Limb (tissue), 2 donors: ENCODE results near the gene MCF2L2.
"Not testable (repeated sequence)": the region's sequence is repeated elsewhere in the genome, so short reads cannot be mapped to it uniquely, and the experiment has no call there.

Experiments used
- DNase-seq, 2 donors: peaks; one replicate each; pipeline ENCODE4 v3.0.0-alpha.2; 2016; ENCODE audit errors: extremely low spot score in 2 of 2

MCF2L2 gene

DNA sequence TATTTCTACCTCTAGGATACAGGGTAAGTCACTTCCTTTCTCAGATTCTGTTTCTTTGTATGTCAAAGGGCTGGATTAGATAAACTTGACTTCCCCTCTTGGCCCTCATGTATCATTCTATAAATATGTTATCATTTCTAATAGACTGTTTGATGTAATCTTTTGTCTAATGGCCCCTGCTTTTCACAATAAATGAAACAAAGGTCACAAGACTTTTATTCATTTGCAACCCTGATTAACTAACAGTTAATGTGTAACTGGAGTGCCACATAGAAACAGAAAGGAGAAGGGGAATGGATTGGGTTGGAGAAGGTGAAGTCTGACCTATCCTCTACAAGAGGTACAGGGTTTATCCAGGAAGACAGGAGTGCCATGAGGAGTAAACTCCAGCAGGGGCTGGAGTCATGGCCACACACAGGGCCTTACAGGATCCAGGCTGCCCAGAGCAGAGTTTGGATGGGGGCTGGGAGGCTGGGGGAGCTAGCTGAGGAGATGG lies 183.4 kb downstream of the MCF2L2 start:
- DNase-seq, result no peak

DNA sequence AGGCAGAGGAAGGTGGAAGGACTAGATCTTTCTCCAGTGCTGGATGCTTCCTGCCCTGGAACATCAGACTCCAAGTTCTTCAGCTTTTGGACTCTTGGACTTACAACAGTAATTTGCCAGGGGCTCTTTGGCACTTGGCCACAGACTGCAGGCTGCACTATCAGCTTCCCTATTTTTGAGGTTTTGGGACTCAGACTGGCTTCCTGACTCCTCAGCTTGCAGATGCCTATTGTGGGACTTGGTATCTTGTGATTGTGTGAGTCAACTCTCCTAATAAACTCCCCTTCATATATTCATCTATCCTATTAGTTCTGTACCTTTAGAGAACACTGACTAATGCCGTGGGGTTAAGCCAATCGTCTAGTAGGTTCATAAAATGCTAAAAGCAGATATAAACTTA lies 184.2 kb downstream of the MCF2L2 start:
- no peak for DNase-seq

DNA sequence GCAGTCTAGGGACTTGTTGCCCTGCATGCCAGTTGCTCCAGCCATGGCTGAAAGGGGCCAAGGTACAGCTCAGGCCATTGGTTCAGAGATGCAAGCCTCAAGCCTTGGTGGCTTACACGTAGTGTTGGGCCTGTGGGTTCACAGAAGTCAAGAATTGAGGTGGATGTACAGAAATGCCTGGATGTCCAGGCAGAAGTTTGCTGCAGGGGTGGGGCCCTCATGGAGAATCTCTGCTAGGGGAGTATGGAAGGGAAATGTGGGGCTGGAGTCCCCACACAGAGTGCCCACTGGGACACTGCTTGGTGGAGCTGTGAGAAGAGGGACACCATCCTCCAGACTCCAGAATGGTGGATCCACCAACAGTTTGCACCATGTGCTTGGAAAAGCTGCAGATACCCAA lies 186.0 kb downstream of the MCF2L2 start:
- DNase-seq, result no peak

GRCh38 chr3:183239046-183239445 lies 189.4 kb downstream of the MCF2L2 start:
- no peak for DNase-seq

DNA sequence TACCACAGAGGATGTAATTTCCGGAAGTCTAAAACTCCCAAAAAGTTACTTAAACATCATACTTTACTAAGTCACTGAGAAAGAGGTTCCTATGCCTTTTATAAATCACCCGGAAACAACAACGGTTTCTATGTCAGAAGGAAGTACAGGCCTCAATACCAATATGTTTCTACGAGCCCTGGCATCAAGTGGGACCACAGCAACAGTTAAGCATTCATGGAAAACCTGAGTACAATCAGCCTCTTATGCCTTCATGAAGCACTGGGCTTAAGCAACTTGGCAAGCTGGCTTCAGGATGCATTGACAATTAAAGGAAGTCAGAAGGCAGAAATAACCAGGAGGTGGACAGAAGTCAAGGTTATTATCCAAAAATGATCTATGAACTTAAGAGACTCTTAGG lies 194.5 kb downstream of the MCF2L2 start:
- DNase-seq, result no peak

GRCh38 chr3:183230826-183231225 lies 197.6 kb downstream of the MCF2L2 start:
- DNase-seq, result no peak

DNA sequence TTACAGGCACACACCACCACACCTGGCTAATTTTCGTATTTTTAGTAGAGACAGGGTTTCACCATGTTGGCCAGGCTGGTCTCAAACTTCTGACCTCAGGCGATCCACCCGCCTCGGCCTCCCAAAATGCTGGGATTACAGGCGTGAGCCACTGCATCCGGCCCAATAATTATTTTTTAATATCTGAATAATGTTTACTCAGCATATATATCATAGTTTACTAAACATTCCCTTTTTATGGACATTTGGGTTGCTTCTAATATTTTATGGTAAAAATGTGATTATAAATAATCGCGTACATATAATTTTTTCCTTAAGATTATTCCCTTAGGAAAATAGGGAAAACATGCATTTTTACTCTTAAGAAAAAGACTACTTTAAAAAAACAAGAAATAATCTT lies 198.2 kb downstream of the MCF2L2 start:
- DNase-seq, result not testable (repeated sequence)

DNA sequence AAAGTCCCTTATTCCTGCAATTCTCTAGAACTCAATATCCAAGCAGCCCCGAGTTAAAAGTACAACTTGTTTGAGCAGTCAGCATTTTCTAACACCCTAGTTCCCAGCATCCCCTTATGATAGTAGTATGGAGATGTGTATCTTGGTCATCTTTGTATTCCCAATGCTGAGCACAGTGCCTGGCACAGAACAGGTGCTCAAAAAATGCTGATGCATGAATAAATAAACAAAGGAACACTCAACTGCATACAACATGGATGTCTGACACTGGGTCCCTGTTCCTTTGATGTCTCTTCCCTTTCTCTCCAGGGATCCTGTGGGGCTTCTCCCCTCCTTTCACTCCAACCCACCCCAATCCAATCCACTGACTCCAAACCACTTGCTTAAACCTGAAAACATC lies 199.2 kb downstream of the MCF2L2 start:
- no peak for DNase-seq

GRCh38 chr3:183227586-183227985 lies 200.8 kb downstream of the MCF2L2 start:
- no peak for DNase-seq

GRCh38 chr3:183226333-183226890 lies 202.0 kb downstream of the MCF2L2 start:
- DNase-seq, result no peak

- no peak for DNase-seq
Measured at GRCh38 chr3:183224180-183224970, 204.0 kb downstream of the MCF2L2 start.

- no peak for DNase-seq
Measured at GRCh38 chr3:183222631-183223235, 205.7 kb downstream of the MCF2L2 start.

DNA sequence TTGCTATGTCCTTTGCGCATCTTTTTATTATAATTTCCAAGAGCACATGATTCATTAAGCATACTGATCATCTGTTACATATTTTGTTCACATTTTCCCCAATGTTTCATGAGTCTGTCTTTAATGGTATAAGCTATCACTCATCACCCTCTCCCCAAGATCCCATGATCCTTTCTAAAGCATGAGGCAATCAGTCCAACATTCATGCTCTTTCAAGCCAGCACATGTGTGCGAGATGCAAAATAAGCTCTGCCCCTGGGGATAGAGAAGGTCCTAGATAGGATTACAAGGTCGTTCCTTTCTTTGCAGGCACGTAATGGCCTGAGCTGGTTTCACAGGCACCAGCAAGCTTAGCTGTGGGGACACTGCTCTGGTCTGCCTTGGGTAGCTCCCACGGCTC lies 207.6 kb downstream of the MCF2L2 start:
- DNase-seq, result no peak

- DNase-seq, result no peak
Measured at GRCh38 chr3:183218826-183219225, 209.6 kb downstream of the MCF2L2 start.

- DNase-seq, result no peak
Measured at GRCh38 chr3:183217548-183218332, 210.7 kb downstream of the MCF2L2 start.

DNA sequence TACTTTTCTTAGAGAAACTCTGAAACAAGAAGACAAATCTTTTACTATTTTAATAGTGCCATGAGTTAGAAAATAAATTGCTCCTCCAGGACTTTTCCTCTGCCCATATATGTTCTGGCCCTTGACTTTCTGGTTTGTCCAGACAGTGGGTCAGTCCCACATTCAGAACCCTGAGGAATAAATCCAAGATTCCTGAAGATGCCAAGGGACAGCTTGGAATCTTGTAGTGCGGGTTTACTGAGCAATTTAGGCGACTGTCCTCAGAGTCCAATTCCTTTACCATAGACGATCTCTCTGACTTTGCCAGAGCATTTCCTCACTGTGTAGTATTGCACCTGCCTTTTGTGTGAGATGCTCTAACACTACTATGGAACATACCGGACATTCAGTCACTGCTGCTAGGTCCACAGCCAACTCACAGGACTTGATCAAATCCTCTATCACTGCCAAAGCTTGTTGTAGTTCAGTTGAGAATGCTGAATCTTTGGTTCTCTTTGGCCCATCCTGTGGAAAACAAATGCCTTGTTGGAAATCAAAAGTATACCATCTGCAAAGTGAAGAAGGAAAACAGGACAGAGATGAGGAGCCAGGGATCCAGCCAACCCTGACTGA lies 212.7 kb downstream of the MCF2L2 start:
- no peak for DNase-seq

DNA sequence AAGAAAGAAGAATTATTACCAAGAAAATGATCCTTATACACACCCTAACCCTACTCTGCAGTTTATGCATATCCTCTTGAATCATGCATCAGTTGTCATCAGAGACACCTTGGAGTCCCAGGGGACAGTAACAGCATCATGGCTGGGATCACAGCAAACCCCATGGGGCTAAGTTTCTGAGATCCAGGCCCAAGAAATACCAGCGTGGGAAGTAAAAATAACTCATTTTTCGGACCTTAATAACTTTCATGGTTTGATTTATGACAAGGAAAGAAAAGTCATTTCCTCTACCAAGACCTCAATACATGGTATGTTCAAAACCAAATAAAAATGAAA lies 214.2 kb downstream of the MCF2L2 start:
- DNase-seq, result no peak

GRCh38 chr3:183213415-183214276 lies 214.8 kb downstream of the MCF2L2 start:
- no peak for DNase-seq

- DNase-seq, result no peak
Measured at GRCh38 chr3:183212565-183212964, 215.9 kb downstream of the MCF2L2 start.

GRCh38 chr3:183212096-183212495 lies 216.3 kb downstream of the MCF2L2 start:
- DNase-seq, result no peak

GRCh38 chr3:183211352-183211751 lies 217.1 kb downstream of the MCF2L2 start:
- no peak for DNase-seq
